Neutrophil (primary cell): ENCODE results near the gene WSB1.
A peak's percentile ranks its signal among the peaks of the same experiment; 100 is the strongest.
"Not testable (repeated sequence)": the region's sequence is repeated elsewhere in the genome, so short reads cannot be mapped to it uniquely, and the experiment has no call there.

Experiments used
- H3K27ac ChIP-seq: fragments of 200-600 bp; sonication (generic); 2 replicates; pipeline ENCODE4 v1.5.1; 2016; ENCODE audit warnings: mild to moderate bottlenecking, moderate library complexity
- H3K27me3 ChIP-seq: fragments of 200-600 bp; sonication (generic); 2 replicates; pipeline ENCODE4 v1.6.0; 2016; ENCODE audit warnings: mild to moderate bottlenecking
- H3K36me3 ChIP-seq: fragments of 200-600 bp; sonication (generic); 2 replicates; pipeline ENCODE4 v1.5.1; 2017
- H3K4me1 ChIP-seq, 2 experiments: fragments of 200-600 bp in 1 of 2; sonication (generic) in 1 of 2; 1 replicate in 1 of 2; 2 replicates in 1 of 2; pipeline versions ENCODE4 v1.5.1 to v1.6.1; 2013 to 2016; ENCODE audit warnings: low read depth in 1 of 2, low read length in 1 of 2, mild to moderate bottlenecking in 1 of 2, moderate library complexity in 1 of 2; ENCODE audit not compliant: control insufficient read depth in 1 of 2, insufficient read depth in 1 of 2
- H3K4me3 ChIP-seq, 2 experiments: fragments of 200-600 bp in 1 of 2; sonication (generic) in 1 of 2; 1 replicate in 1 of 2; 2 replicates in 1 of 2; pipeline ENCODE4 v1.5.1; 2013 to 2016; ENCODE audit warnings: low read depth in 1 of 2, low read length in 1 of 2, mild to moderate bottlenecking in 1 of 2, moderate library complexity in 1 of 2
- H3K9me3 ChIP-seq: fragments of 200-600 bp; sonication (generic); 2 replicates; pipeline ENCODE4 v1.5.1; 2016
- TF ChIP-seq, protein P1 (sequence below): fragments of 200-600 bp; sonication (generic); IDR thresholded peaks from 2 replicates; pipeline ENCODE4 v1.5.1; 2016; ENCODE audit warnings: antibody characterized with exemption

WSB1 gene

DNA sequence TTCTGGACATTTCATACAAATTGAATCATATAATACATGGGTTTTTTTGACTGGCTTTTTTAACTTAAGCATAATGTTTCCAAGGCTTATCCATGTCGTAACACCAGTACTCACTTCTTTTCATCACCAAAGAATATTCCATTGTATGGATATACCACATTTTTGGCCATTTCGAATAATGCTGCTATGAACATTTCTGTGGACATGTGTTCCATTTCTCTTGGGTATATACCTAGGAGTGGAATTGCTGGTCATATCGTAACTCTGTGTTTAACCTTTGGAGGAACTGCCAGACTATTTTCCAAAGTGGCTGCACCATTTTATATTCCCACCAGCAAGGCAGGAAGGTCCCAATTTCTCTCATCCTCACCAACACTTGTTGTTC lies 46.0 kb upstream of the WSB1 start:
- no peaks in the 10 kb centered on the region for H3K9me3 ChIP-seq
- no peaks in the 10 kb centered on the region for H3K27me3 ChIP-seq
- no peak overlapping the region for H3K4me3 ChIP-seq
- H3K36me3 ChIP-seq: no peaks in the 10 kb centered on the region
- TF ChIP-seq, protein P1, sequence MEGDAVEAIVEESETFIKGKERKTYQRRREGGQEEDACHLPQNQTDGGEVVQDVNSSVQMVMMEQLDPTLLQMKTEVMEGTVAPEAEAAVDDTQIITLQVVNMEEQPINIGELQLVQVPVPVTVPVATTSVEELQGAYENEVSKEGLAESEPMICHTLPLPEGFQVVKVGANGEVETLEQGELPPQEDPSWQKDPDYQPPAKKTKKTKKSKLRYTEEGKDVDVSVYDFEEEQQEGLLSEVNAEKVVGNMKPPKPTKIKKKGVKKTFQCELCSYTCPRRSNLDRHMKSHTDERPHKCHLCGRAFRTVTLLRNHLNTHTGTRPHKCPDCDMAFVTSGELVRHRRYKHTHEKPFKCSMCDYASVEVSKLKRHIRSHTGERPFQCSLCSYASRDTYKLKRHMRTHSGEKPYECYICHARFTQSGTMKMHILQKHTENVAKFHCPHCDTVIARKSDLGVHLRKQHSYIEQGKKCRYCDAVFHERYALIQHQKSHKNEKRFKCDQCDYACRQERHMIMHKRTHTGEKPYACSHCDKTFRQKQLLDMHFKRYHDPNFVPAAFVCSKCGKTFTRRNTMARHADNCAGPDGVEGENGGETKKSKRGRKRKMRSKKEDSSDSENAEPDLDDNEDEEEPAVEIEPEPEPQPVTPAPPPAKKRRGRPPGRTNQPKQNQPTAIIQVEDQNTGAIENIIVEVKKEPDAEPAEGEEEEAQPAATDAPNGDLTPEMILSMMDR: no peak
- peak overlapping the region; percentile 59 for H3K27ac ChIP-seq
- peaks cover 51% of the 10 kb centered on the region in 2 experiments for H3K4me1 ChIP-seq

- not testable (repeated sequence) for H3K27me3 ChIP-seq, H3K36me3 ChIP-seq, H3K9me3 ChIP-seq, H3K27ac ChIP-seq, H3K4me3 ChIP-seq
- H3K4me1 ChIP-seq: peaks cover 22 to 23% of the 10 kb centered on the region in 2 experiments
Observed at GRCh38 chr17:27250791-27251190, 43.1 kb upstream of the WSB1 start.

DNA sequence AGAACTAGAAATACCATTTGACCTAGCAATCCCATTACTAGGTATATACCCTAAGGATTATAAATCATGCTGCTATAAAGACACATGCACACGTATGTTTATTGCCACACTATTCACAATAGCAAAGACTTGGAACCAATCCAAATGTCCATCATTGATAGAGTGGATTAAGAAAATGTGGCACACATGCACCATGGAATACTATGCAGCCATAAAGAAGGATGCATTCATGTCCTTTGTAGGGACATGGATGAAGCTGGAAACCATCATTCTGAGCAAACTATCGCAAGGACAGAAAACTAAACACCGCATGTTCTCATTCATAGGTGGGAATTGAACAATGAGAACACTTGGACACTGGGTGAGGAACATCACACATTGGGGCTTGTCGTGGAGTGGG lies 39.1 kb upstream of the WSB1 start:
- H3K36me3 ChIP-seq, H3K27ac ChIP-seq, H3K27me3 ChIP-seq, H3K9me3 ChIP-seq, H3K4me3 ChIP-seq, H3K4me1 ChIP-seq: not testable (repeated sequence)

GRCh38 chr17:27256225-27257030 lies 37.5 kb upstream of the WSB1 start:
- Histone ChIP-seq H3K9me3 (no peaks in the 10 kb centered on the region), H3K27me3 (no peaks in the 10 kb centered on the region), H3K36me3 (no peaks in the 10 kb centered on the region), H3K4me3 (no peak overlapping the region), H3K27ac (no peak overlapping the region), H3K4me1 (no peaks in the 10 kb centered on the region)
- TF ChIP-seq, protein P1: no peak

GRCh38 chr17:27257031-27257357 lies 36.9 kb upstream of the WSB1 start:
- TF ChIP-seq, protein P1: no peak
- Histone ChIP-seq H3K36me3 (no peaks in the 10 kb centered on the region), H3K4me3 (no peak overlapping the region), H3K9me3 (no peaks in the 10 kb centered on the region), H3K4me1 (no peaks in the 10 kb centered on the region), H3K27me3 (no peaks in the 10 kb centered on the region), H3K27ac (no peak overlapping the region)

- TF ChIP-seq, protein P1: no peak
- H3K36me3 ChIP-seq: no peaks in the 10 kb centered on the region
- H3K4me1 ChIP-seq: peaks cover 6% of the 10 kb centered on the region in 2 experiments
- no peak overlapping the region for H3K27ac ChIP-seq
- no peaks in the 10 kb centered on the region for H3K9me3 ChIP-seq
- no peak overlapping the region for H3K4me3 ChIP-seq
- no peaks in the 10 kb centered on the region for H3K27me3 ChIP-seq
Observed at GRCh38 chr17:27259356-27259755, 34.6 kb upstream of the WSB1 start.
